Prostate gland (tissue), 2 donors: ENCODE data around the gene EMID1. TPM values are rescaled to one million over a fixed set of nuclear protein-coding genes. Genes with fewer than 3 reads are reported as not detected.
A peak's percentile ranks its signal among the peaks of the same experiment; 100 is the strongest.

Experiments used
- DNase-seq: peaks from one replicate; pipeline ENCODE4 v3.0.0-alpha.2; 2019; ENCODE audit warnings: low spot score
- H3K27ac ChIP-seq, 2 donors: fragments of 200-600 bp; sonication (generic); 2 replicates each; pipeline ENCODE4 v1.5.1; 2017 to 2019
- H3K27me3 ChIP-seq: fragments of 200-600 bp; sonication (generic); replicated peaks from 2 replicates; pipeline ENCODE4 v1.5.1; 2019; ENCODE audit not compliant: insufficient read depth
- H3K36me3 ChIP-seq, 2 donors: fragments of 200-600 bp; sonication (generic); 1 replicate in 1 of 2; 2 replicates in 1 of 2; pipeline versions ENCODE4 v1.5.1 to v1.8.1; 2017 to 2019
- H3K4me1 ChIP-seq: fragments of 200-600 bp; sonication (generic); replicated peaks from 2 replicates; pipeline ENCODE4 v1.5.1; 2019
- H3K4me3 ChIP-seq, 2 donors: fragments of 200-600 bp; sonication (generic); 2 replicates each; pipeline ENCODE4 v1.5.1; 2017 to 2019
- H3K9me3 ChIP-seq: fragments of 200-600 bp; sonication (generic); 2 replicates; pipeline ENCODE4 v1.5.1; 2017
- CTCF ChIP-seq, 4 experiments: fragments of 200-600 bp in 2 of 4; fragments of 450-650 bp in 2 of 4; sonication (generic) in 2 of 4; IDR thresholded peaks; 1 replicate in 3 of 4; 2 replicates in 1 of 4; pipeline ENCODE4 v1.5.1; 2016 to 2019; ENCODE audit warnings: antibody characterized with exemption in 4 of 4, mild to moderate bottlenecking in 2 of 4, moderate library complexity in 2 of 4
- POLR2A ChIP-seq: fragments of 450-650 bp; IDR thresholded peaks from one replicate; pipeline ENCODE4 v1.6.1; 2016; ENCODE audit warnings: antibody characterized with exemption, mild to moderate bottlenecking
- POLR2AphosphoS5 ChIP-seq: sonication (generic); formaldehyde crosslinking; IDR thresholded peaks from one replicate; pipeline ENCODE4 v1.6.1; 2017; ENCODE audit warnings: antibody characterized with exemption
- WGBS: methylation state at CpG from one replicate; pipeline ENCODE4 v1.1.5; 2018; 5-methylcytosine and 5-hydroxymethylcytosine counted together
- intact Hi-C: fragments of 100-400 bp; cut with DNase I; formaldehyde crosslinking; loops from one replicate; pipeline ENCODE4 v1.14.2; 2022
- total RNA-seq, 2 donors: library from RNA; depleted of rRNA; stranded (reverse); fragments of >200 nt; gene quantifications; one replicate each; pipeline ENCODE4 v1.1.0, GENCODE V29; 2016

The EMID1 gene
- total RNA-seq, 2 donors from 2014 or later, result 12.8 to 14.7 TPM

- intact Hi-C loops, result no loop called here
- no peaks in the 10 kb centered on the region for H3K4me1 ChIP-seq
- no peaks in the 10 kb centered on the region for H3K27me3 ChIP-seq
- H3K27ac ChIP-seq, result no peak overlapping the region
- TF ChIP-seq POLR2A, result no peak
- TF ChIP-seq CTCF (IDR thresholded peaks at IDR 0.05), result no peak
- no peak for TF ChIP-seq POLR2AphosphoS5
- no peak for DNase-seq
- H3K4me3 ChIP-seq, result no peak overlapping the region
- no peaks in the 10 kb centered on the region for H3K9me3 ChIP-seq
- WGBS, result 80% methylated on average over 12 of the region's 14 CpGs
- H3K36me3 ChIP-seq, result peaks cover 0 to 5% of the 10 kb centered on the region in 2 donors
Observed at GRCh38 chr22:29263791-29264276, 58.1 kb downstream of the EMID1 start.

- DNase-seq, result no peak
- TF ChIP-seq POLR2A (no peak), CTCF (IDR thresholded peaks at IDR 0.05) (no peak), POLR2AphosphoS5 (no peak)
Observed at GRCh38 chr22:29265305-29265704, 59.6 kb downstream of the EMID1 start.

GRCh38 chr22:29265929-29266328 is 60.2 kb downstream of the EMID1 start:
- Histone ChIP-seq H3K27me3 (no peaks in the 10 kb centered on the region), H3K4me1 (peaks cover 6% of the 10 kb centered on the region), H3K27ac (no peak overlapping the region), H3K36me3 (peaks cover 0 to 5% of the 10 kb centered on the region in 2 donors), H3K4me3 (no peak overlapping the region), H3K9me3 (no peaks in the 10 kb centered on the region)
- intact Hi-C loops, result no loop called here
- WGBS, result 65% methylated on average over 4 of the region's 4 CpGs
- TF ChIP-seq CTCF (IDR thresholded peaks at IDR 0.05) (no peak), POLR2AphosphoS5 (no peak)
- DNase-seq, result no peak

More at GRCh38 chr22:29265305-29265704, 59.6 kb downstream of the EMID1 start:
- intact Hi-C loops, result no loop called here
- Histone ChIP-seq H3K4me3 (no peak overlapping the region), H3K4me1 (peaks cover 4% of the 10 kb centered on the region), H3K27me3 (no peaks in the 10 kb centered on the region), H3K9me3 (no peaks in the 10 kb centered on the region), H3K36me3 (peaks cover 0 to 5% of the 10 kb centered on the region in 2 donors), H3K27ac (no peak overlapping the region)
- WGBS, result 90% methylated on average over 7 of the region's 7 CpGs

GRCh38 chr22:29266564-29267461 is 61.1 kb downstream of the EMID1 start:
- 18% methylated on average over 13 of the region's 13 CpGs for WGBS
- peak overlapping the region; percentile 97 to 98 for H3K27ac ChIP-seq
- DNase-seq, result no peak
- peaks cover 0 to 5% of the 10 kb centered on the region in 2 donors for H3K36me3 ChIP-seq
- TF ChIP-seq CTCF (IDR thresholded peaks at IDR 0.05), result no peak
- no peak for TF ChIP-seq POLR2AphosphoS5
- TF ChIP-seq POLR2A, result no peak
- H3K4me1 ChIP-seq, result peaks cover 6% of the 10 kb centered on the region
- no peaks in the 10 kb centered on the region for H3K27me3 ChIP-seq
- H3K4me3 ChIP-seq, result peak overlapping the region; percentile 84 to 92
- intact Hi-C loops, result no loop called here
- no peaks in the 10 kb centered on the region for H3K9me3 ChIP-seq
